ENCODE results near the gene GPRASP3.
"Not testable (repeated sequence)": the region's sequence is repeated elsewhere in the genome, so short reads cannot be mapped to it uniquely, and the experiment has no call there.

GPRASP3 gene

GRCh38 chrX:102721169-102721506 is 595 bp downstream of the GPRASP3 start:
- H3K27me3 ChIP-seq (ENCODE audit: low read depth); in situ Hi-C loops (cut with MboI; ENCODE audit: low sequenced_read_pairs); DNase-seq (ENCODE audit: low spot score in 2 of 2); H3K9me3 ChIP-seq; H3K36me3 ChIP-seq (replicated peaks); H3K4me3 ChIP-seq: not testable (repeated sequence)
- H3K4me1 ChIP-seq, result peaks cover 19% of the 10 kb centered on the region

GRCh38 chrX:102723456-102723855 is 2.9 kb downstream of the GPRASP3 start:
- DNase-seq (ENCODE audit: low spot score in 2 of 2), result peak in 1 of 2 experiments; percentile 20
- H3K4me3 ChIP-seq, result no peak overlapping the region
- in situ Hi-C loops (cut with MboI; ENCODE audit: low sequenced_read_pairs), result no loop called here
- H3K36me3 ChIP-seq (replicated peaks), result 0 out of 2 replicates have a peak, but pooled peaks cover 6% of the 10 kb centered on the region
- no peaks in the 10 kb centered on the region for H3K27me3 ChIP-seq (ENCODE audit: low read depth)
- peaks cover 10% of the 10 kb centered on the region for H3K4me1 ChIP-seq
- no peaks in the 10 kb centered on the region for H3K9me3 ChIP-seq

- in situ Hi-C loops (cut with MboI; ENCODE audit: low sequenced_read_pairs), result no loop called here
- no peak for DNase-seq (ENCODE audit: low spot score in 2 of 2)
- Histone ChIP-seq H3K27me3 (ENCODE audit: low read depth) (no peaks in the 10 kb centered on the region), H3K4me1 (peaks cover 9% of the 10 kb centered on the region), H3K9me3 (no peaks in the 10 kb centered on the region), H3K4me3 (no peak overlapping the region), H3K36me3 (replicated peaks) (0 out of 2 replicates have a peak, but pooled peaks cover 6% of the 10 kb centered on the region)
Observed at GRCh38 chrX:102727761-102728160, 7.2 kb downstream of the GPRASP3 start.

DNA sequence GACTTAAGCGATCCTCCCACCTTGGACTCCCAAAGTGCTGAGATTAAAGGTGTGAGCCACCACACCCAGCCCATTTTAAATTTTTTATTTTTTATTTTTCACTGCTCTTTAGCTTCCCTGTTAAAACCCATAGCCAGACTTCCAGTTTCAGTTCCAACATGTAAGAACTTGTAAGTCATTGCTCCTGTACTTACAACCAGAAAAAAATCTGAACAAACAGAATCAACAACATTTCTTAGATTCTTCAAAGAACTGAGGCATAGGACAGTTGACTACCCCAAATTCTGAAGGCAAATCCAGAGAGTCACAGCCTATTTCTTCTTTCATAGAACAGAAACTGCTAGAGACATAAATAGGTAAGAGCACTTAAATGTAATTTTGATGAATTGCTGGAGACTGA is 8.1 kb downstream of the GPRASP3 start:
- in situ Hi-C loops (cut with MboI; ENCODE audit: low sequenced_read_pairs), result no loop called here
- H3K9me3 ChIP-seq, result no peaks in the 10 kb centered on the region

GRCh38 chrX:102739657-102740056 is 19.1 kb downstream of the GPRASP3 start:
- Histone ChIP-seq H3K4me3 (no peak overlapping the region), H3K36me3 (replicated peaks) (no peaks in the 10 kb centered on the region), H3K4me1 (no peaks in the 10 kb centered on the region), H3K9me3 (no peaks in the 10 kb centered on the region), H3K27me3 (ENCODE audit: low read depth) (no peaks in the 10 kb centered on the region)
- DNase-seq (ENCODE audit: low spot score in 2 of 2), result peak in 1 of 2 experiments; percentile 26
- in situ Hi-C loops (cut with MboI; ENCODE audit: low sequenced_read_pairs), result no loop called here

More for the DNA sequence above, 8.1 kb downstream of the GPRASP3 start:
- H3K36me3 ChIP-seq (replicated peaks), result 0 out of 2 replicates have a peak, but pooled peaks cover 6% of the 10 kb centered on the region
- no peak overlapping the region for H3K4me3 ChIP-seq
- no peak for DNase-seq (ENCODE audit: low spot score in 2 of 2)
- H3K27me3 ChIP-seq (ENCODE audit: low read depth), result no peaks in the 10 kb centered on the region
- peaks cover 1% of the 10 kb centered on the region for H3K4me1 ChIP-seq

DNA sequence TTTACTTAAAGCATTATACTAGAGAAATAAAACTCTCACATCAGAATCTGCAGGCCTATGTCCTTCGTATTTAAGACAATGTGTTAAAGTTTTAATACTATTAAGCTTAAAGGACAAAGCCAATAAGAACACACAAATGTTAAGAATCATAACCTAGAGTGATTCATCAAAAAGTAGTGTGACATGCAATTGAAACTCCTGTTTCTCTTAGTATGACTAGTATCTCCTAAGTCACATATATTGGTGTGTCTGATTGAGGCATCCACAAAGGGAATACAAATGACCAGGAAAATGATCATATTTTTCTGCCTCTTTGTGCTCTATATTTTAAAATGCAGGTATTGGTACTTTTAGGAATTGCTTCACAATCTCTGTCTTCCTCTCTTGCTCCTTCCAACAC is 23.8 kb downstream of the GPRASP3 start:
- Histone ChIP-seq H3K4me1 (no peaks in the 10 kb centered on the region), H3K36me3 (replicated peaks) (no peaks in the 10 kb centered on the region), H3K9me3 (no peaks in the 10 kb centered on the region), H3K27me3 (ENCODE audit: low read depth) (no peaks in the 10 kb centered on the region), H3K4me3 (no peak overlapping the region)
- in situ Hi-C loops (cut with MboI; ENCODE audit: low sequenced_read_pairs), result no loop called here
- DNase-seq (ENCODE audit: low spot score in 2 of 2), result no peak

GRCh38 chrX:102745513-102745856 is 24.9 kb downstream of the GPRASP3 start:
- Histone ChIP-seq H3K9me3 (no peaks in the 10 kb centered on the region), H3K4me3 (no peak overlapping the region)
- in situ Hi-C loops (cut with MboI; ENCODE audit: low sequenced_read_pairs), result no loop called here

DNA sequence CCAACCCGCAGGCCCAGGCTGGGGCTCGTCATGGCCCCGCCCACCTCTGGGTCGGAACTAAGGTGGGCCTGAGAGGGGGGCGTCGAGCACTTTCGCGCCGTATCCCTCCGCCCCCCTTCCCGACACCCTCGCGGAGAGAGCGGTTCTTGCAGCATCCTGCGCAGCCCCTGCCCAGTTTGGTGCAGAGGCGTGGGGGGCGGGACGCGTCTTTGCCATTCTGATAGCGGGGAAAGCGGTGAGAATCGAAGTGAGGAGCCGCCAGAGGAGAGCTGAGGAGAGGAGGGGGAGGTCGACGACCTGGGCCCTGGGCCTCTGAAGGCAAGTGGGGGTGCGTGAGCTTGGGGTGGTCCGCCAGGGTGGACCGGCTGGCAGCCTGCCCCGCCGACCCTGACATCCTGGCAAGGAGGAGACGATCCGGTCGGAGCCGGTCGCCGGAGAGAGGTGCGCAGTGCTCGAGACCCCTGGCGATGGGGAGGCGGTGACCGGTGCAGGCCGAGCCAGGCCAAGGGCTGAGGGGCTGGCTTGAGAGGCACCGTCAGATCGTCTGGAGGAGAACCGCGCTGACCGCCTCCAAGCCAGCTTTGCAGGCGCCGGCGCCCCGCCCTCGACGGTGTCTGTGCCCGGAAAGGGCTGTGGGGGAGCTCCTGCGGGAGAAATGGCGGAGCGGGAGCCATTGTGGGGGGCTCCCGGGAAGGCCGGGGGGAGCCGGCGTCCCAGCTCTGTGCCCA is 25.5 kb downstream of the GPRASP3 start:
- H3K4me3 ChIP-seq, result no peak overlapping the region

More at GRCh38 chrX:102745513-102745856, 24.9 kb downstream of the GPRASP3 start:
- DNase-seq (ENCODE audit: low spot score in 2 of 2), result no peak
- Histone ChIP-seq H3K27me3 (ENCODE audit: low read depth) (no peaks in the 10 kb centered on the region), H3K36me3 (replicated peaks) (no peaks in the 10 kb centered on the region), H3K4me1 (no peaks in the 10 kb centered on the region)

GRCh38 chrX:102765217-102765616 is 44.7 kb downstream of the GPRASP3 start:
- in situ Hi-C loops (cut with MboI; ENCODE audit: low sequenced_read_pairs), result no loop called here
- no peaks in the 10 kb centered on the region for H3K36me3 ChIP-seq (replicated peaks)
- H3K9me3 ChIP-seq, result no peaks in the 10 kb centered on the region
- no peak for DNase-seq (ENCODE audit: low spot score in 2 of 2)
- H3K4me1 ChIP-seq, result peaks cover 6% of the 10 kb centered on the region
- no peaks in the 10 kb centered on the region for H3K27me3 ChIP-seq (ENCODE audit: low read depth)
- H3K4me3 ChIP-seq, result no peak overlapping the region

More for the DNA sequence above, 25.5 kb downstream of the GPRASP3 start:
- Histone ChIP-seq H3K36me3 (replicated peaks) (no peaks in the 10 kb centered on the region), H3K27me3 (ENCODE audit: low read depth) (no peaks in the 10 kb centered on the region), H3K4me1 (no peaks in the 10 kb centered on the region), H3K9me3 (no peaks in the 10 kb centered on the region)
- DNase-seq (ENCODE audit: low spot score in 2 of 2), result no peak
- in situ Hi-C loops (cut with MboI; ENCODE audit: low sequenced_read_pairs), result no loop called here

GRCh38 chrX:102765809-102766208 is 45.3 kb downstream of the GPRASP3 start:
- Histone ChIP-seq H3K27me3 (ENCODE audit: low read depth) (no peaks in the 10 kb centered on the region), H3K4me1 (peaks cover 9% of the 10 kb centered on the region), H3K9me3 (no peaks in the 10 kb centered on the region), H3K4me3 (no peak overlapping the region), H3K36me3 (replicated peaks) (no peaks in the 10 kb centered on the region)
- in situ Hi-C loops (cut with MboI; ENCODE audit: low sequenced_read_pairs), result no loop called here
- no peak for DNase-seq (ENCODE audit: low spot score in 2 of 2)

- no peak for DNase-seq (ENCODE audit: low spot score in 2 of 2)
- peaks cover 9% of the 10 kb centered on the region for H3K4me1 ChIP-seq
- H3K4me3 ChIP-seq, result no peak overlapping the region
- H3K27me3 ChIP-seq (ENCODE audit: low read depth), result no peaks in the 10 kb centered on the region
- H3K36me3 ChIP-seq (replicated peaks), result no peaks in the 10 kb centered on the region
- in situ Hi-C loops (cut with MboI; ENCODE audit: low sequenced_read_pairs), result no loop called here
- no peaks in the 10 kb centered on the region for H3K9me3 ChIP-seq
Observed at GRCh38 chrX:102767287-102767686, 46.7 kb downstream of the GPRASP3 start.

- Histone ChIP-seq H3K9me3 (no peaks in the 10 kb centered on the region), H3K4me3 (peak overlapping the region; percentile 51), H3K4me1 (peaks cover 9% of the 10 kb centered on the region), H3K27me3 (ENCODE audit: low read depth) (no peaks in the 10 kb centered on the region), H3K36me3 (replicated peaks) (0 out of 2 replicates have a peak, but pooled peaks cover 3% of the 10 kb centered on the region)
- in situ Hi-C loops (cut with MboI; ENCODE audit: low sequenced_read_pairs), result no loop called here
- peak; percentile 84 to 90 for DNase-seq (ENCODE audit: low spot score in 2 of 2)
Observed at GRCh38 chrX:102768987-102769761, 48.6 kb downstream of the GPRASP3 start.

Measured in HAP-1 (cell line).